ENCODE measurements around the gene NEURL3. TPM values are rescaled to one million over a fixed set of nuclear protein-coding genes. Genes with fewer than 3 reads are reported as not detected.
A peak's percentile ranks its signal among the peaks of the same experiment; 100 is the strongest.

NEURL3 gene
- total and polyA plus RNA-seq, 2 donors from 2014 or later, result 3.2 to 11.1 TPM

GRCh38 chr2:96550787-96551604 lies 45.8 kb upstream of the NEURL3 start:
- no peak overlapping the region for H3K27ac ChIP-seq (ENCODE audit: low read depth in 2 of 2, low read length in 2 of 2)
- H3K4me1 ChIP-seq (ENCODE audit: control insufficient read depth in 2 of 3, insufficient read depth in 2 of 3, low read depth in 1 of 3, low read length in 3 of 3), result peaks cover 0 to 4% (median 4%) of the 10 kb centered on the region in 3 donors
- TF ChIP-seq, protein P1, sequence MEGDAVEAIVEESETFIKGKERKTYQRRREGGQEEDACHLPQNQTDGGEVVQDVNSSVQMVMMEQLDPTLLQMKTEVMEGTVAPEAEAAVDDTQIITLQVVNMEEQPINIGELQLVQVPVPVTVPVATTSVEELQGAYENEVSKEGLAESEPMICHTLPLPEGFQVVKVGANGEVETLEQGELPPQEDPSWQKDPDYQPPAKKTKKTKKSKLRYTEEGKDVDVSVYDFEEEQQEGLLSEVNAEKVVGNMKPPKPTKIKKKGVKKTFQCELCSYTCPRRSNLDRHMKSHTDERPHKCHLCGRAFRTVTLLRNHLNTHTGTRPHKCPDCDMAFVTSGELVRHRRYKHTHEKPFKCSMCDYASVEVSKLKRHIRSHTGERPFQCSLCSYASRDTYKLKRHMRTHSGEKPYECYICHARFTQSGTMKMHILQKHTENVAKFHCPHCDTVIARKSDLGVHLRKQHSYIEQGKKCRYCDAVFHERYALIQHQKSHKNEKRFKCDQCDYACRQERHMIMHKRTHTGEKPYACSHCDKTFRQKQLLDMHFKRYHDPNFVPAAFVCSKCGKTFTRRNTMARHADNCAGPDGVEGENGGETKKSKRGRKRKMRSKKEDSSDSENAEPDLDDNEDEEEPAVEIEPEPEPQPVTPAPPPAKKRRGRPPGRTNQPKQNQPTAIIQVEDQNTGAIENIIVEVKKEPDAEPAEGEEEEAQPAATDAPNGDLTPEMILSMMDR (IDR thresholded peaks at IDR 0.05; ENCODE audit: borderline replicate concordance, extremely low read depth, insufficient read depth), result no peak
- H3K4me3 ChIP-seq (ENCODE audit: low read length in 3 of 3), result no peak overlapping the region
- FAIRE-seq (no peak), DNase-seq (no peak)
- intact Hi-C loops (cut with DNase I), result no loop called here
- H3K9me3 ChIP-seq (ENCODE audit: control insufficient read depth in 2 of 3, insufficient read depth in 1 of 3, low read length in 3 of 3), result no peaks in the 10 kb centered on the region
- no peaks in the 10 kb centered on the region for H3K36me3 ChIP-seq (ENCODE audit: control insufficient read depth in 2 of 3, insufficient read depth in 3 of 3, low read length in 3 of 3)
- no peaks in the 10 kb centered on the region for H3K27me3 ChIP-seq (ENCODE audit: control insufficient read depth, insufficient read depth, low read length)
- H3K9ac ChIP-seq (ENCODE audit: low read length in 3 of 3), result no peak overlapping the region

GRCh38 chr2:96549967-96550786 lies 45.0 kb upstream of the NEURL3 start:
- H3K27me3 ChIP-seq (ENCODE audit: control insufficient read depth, insufficient read depth, low read length), result no peaks in the 10 kb centered on the region
- peaks cover 0 to 4% (median 4%) of the 10 kb centered on the region in 3 donors for H3K4me1 ChIP-seq (ENCODE audit: control insufficient read depth in 2 of 3, insufficient read depth in 2 of 3, low read depth in 1 of 3, low read length in 3 of 3)
- H3K9ac ChIP-seq (ENCODE audit: low read length in 3 of 3), result no peak overlapping the region
- H3K27ac ChIP-seq (ENCODE audit: low read depth in 2 of 2, low read length in 2 of 2), result no peak overlapping the region
- DNase-seq, result peak in 1 of 5 donors; percentile 72
- no peaks in the 10 kb centered on the region for H3K9me3 ChIP-seq (ENCODE audit: control insufficient read depth in 2 of 3, insufficient read depth in 1 of 3, low read length in 3 of 3)
- no peak for FAIRE-seq
- no peak overlapping the region for H3K4me3 ChIP-seq (ENCODE audit: low read length in 3 of 3)
- H3K36me3 ChIP-seq (ENCODE audit: control insufficient read depth in 2 of 3, insufficient read depth in 3 of 3, low read length in 3 of 3), result no peaks in the 10 kb centered on the region
- TF ChIP-seq, protein P1 (IDR thresholded peaks at IDR 0.05; ENCODE audit: borderline replicate concordance, extremely low read depth, insufficient read depth), result no peak
- intact Hi-C loops (cut with DNase I), result no loop called here

DNA sequence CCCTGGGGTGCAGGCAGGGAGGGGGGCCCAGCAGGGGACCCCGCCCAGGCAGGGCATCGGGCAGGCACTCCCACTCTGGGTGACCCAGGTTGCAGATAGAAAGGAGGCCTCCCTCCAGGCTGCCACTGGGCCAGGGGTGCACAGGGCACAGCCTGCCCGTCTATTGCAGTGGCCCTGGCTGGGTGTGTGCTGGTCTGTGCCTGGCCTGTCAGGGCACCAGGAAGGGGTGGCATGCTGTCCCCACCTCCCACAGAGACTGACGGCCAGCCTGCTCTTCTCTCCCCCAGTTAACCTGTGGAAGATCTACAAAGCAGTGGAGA lies 44.3 kb upstream of the NEURL3 start:
- no peaks in the 10 kb centered on the region for H3K36me3 ChIP-seq (ENCODE audit: control insufficient read depth in 2 of 3, insufficient read depth in 3 of 3, low read length in 3 of 3)
- no peak overlapping the region for H3K27ac ChIP-seq (ENCODE audit: low read depth in 2 of 2, low read length in 2 of 2)
- no peaks in the 10 kb centered on the region for H3K27me3 ChIP-seq (ENCODE audit: control insufficient read depth, insufficient read depth, low read length)
- H3K4me3 ChIP-seq (ENCODE audit: low read length in 3 of 3), result no peak overlapping the region
- TF ChIP-seq, protein P1 (IDR thresholded peaks at IDR 0.05; ENCODE audit: borderline replicate concordance, extremely low read depth, insufficient read depth), result no peak
- peaks cover 0 to 3% (median under 1%) of the 10 kb centered on the region in 3 donors for H3K4me1 ChIP-seq (ENCODE audit: control insufficient read depth in 2 of 3, insufficient read depth in 2 of 3, low read depth in 1 of 3, low read length in 3 of 3)
- no peaks in the 10 kb centered on the region for H3K9me3 ChIP-seq (ENCODE audit: control insufficient read depth in 2 of 3, insufficient read depth in 1 of 3, low read length in 3 of 3)
- FAIRE-seq (no peak), DNase-seq (no peak)
- intact Hi-C loops (cut with DNase I), result no loop called here
- H3K9ac ChIP-seq (ENCODE audit: low read length in 3 of 3), result no peak overlapping the region
